Kidney (tissue), 14 donors: ENCODE results near the gene KLC3. TPM values are rescaled to one million over a fixed set of nuclear protein-coding genes. Genes with fewer than 3 reads are reported as not detected.

Experiments
- DNase-seq, 5 donors: peaks; one replicate each; pipeline ENCODE4 v3.0.0-alpha.2; 2013 to 2020
- FAIRE-seq: peaks from 2 replicates; lab custom pipeline; 2012; peaks lifted over from hg19 to GRCh38; lab: Jason Lieb, UNC
- H3K27ac ChIP-seq, 2 donors: one replicate each; pipeline ENCODE4 v1.7.0; 2013; ENCODE audit warnings: low read depth in 2 of 2, low read length in 2 of 2, inconsistent platforms in 1 of 2
- H3K27me3 ChIP-seq: one replicate; pipeline ENCODE4 v1.7.1; 2013; ENCODE audit warnings: low read length, inconsistent platforms; ENCODE audit not compliant: control insufficient read depth, insufficient read depth
- H3K36me3 ChIP-seq, 3 donors: one replicate each; pipeline versions ENCODE4 v1.7.0 to v1.7.1; 2013; ENCODE audit warnings: low read length in 3 of 3, control low read depth in 1 of 3, inconsistent platforms in 1 of 3; ENCODE audit not compliant: insufficient read depth in 3 of 3, control insufficient read depth in 2 of 3
- H3K4me1 ChIP-seq, 3 donors: one replicate each; pipeline versions ENCODE4 v1.7.0 to v1.7.1; 2013; ENCODE audit warnings: low read length in 3 of 3, inconsistent platforms in 1 of 3, low read depth in 1 of 3; ENCODE audit not compliant: control insufficient read depth in 2 of 3, insufficient read depth in 2 of 3
- H3K4me3 ChIP-seq, 3 donors: one replicate each; pipeline versions ENCODE4 v1.7.0 to v1.8.1; 2013; ENCODE audit warnings: low read length in 3 of 3, control low read depth in 1 of 3, inconsistent platforms in 1 of 3
- H3K9ac ChIP-seq, 3 donors: one replicate each; pipeline versions ENCODE4 v1.7.0 to v1.7.1; 2013; ENCODE audit warnings: low read length in 3 of 3, control low read depth in 1 of 3, inconsistent platforms in 1 of 3
- H3K9me3 ChIP-seq, 3 donors: one replicate each; pipeline versions ENCODE4 v1.7.0 to v1.7.1; 2013; ENCODE audit warnings: low read length in 3 of 3, control low read depth in 1 of 3, inconsistent platforms in 1 of 3; ENCODE audit not compliant: control insufficient read depth in 2 of 3, insufficient read depth in 1 of 3
- CTCF ChIP-seq: IDR thresholded peaks from 3 replicates; pipeline ENCODE4 v1.5.1; 2012; ENCODE audit warnings: mild to moderate bottlenecking, moderate library complexity, borderline replicate concordance; ENCODE audit not compliant: insufficient read depth; ENCODE audit errors: extremely low read depth
- intact Hi-C: fragments of 100-400 bp; cut with DNase I; formaldehyde crosslinking; loops from one replicate; pipeline ENCODE4 v1.11.1; 2022
- polyA plus RNA-seq: library from polyadenylated mRNA; stranded (reverse); fragments of 350-450 nt; fragmentation: Illumina TruSeq; extraction: RNeasy Lipid Tissue Mini Kit (QIAGEN cat#74804); gene quantifications from one replicate; pipeline ENCODE4 v1.2.3, GENCODE V29; 2014; ENCODE audit warnings: low read depth, low replicate concordance; ENCODE audit not compliant: insufficient read depth
- total RNA-seq: library from RNA; stranded (reverse); fragmentation: NEBNext Ultra II Directional; extraction: Animal tissue kit (Norgen Biotek cat#: 25700); gene quantifications from one replicate; pipeline ENCODE4 v1.2.1, GENCODE V29; 2021
- donor health status: control.
- donor health status: control.
- donor health status: control.
- donor health status: control.
- donor health status: control.
- donor health status: DM: yes; HTN: yes; CAD: no.
- donor health status: Normal renal cell carcinoma (clear cell type).

KLC3 gene
- total and polyA plus RNA-seq, 2 donors from 2014 or later: 3.3 to 4.5 TPM

DNA sequence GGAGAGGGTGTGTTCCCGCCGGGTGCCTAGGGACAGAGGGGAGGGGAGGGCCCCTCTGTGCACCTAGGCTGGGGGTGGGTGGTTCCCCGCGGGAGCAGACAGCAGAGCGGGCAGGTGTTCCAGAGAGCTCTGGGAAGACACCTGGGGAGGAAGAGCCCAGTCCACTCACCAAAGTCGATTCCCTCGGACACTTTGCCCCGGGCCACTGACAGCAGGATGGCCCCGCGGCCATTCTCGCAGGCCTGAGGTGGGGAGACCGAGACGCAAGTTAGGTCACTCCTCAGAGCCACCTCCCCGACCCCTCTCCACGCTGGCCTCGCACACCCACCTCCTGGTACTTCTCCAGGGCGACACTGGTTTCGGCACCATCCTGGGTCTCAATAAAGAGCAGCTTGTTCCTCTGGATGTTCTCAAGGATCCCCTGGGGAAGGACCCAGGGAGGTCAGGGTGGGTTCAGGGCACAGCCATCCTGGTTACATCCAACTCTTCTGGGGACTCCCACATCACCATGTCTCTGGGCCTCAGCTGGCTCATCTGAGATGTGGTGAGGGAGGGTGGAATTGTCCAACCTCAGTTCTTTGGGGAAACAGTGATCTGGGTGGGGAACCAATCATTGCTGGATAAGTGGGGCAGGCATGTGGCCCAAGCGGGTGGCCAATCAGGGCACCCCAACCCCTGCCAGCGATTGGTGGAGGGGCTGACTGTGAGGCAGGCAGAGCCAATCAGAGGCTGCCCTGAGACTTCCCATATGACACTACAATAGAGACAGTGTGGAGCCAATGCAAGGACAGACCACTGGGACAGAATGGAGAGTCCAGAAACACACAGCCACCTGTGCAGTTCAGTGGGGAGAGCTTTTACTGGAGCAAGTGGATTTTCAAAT, 12.6 kb downstream of the KLC3 start:
- Histone ChIP-seq H3K9me3 (no peaks in the 10 kb centered on the region), H3K27me3 (no peaks in the 10 kb centered on the region), H3K36me3 (peaks cover 0 to 8% (median 3%) of the 10 kb centered on the region in 3 donors), H3K27ac (no peak overlapping the region), H3K4me1 (no peaks in the 10 kb centered on the region), H3K4me3 (no peak overlapping the region), H3K9ac (no peak overlapping the region)
- intact Hi-C loops: no loop called here
- FAIRE-seq (no peak), DNase-seq (no peak)
- TF ChIP-seq CTCF: no peak

GRCh38 chr19:45354241-45354842, 13.8 kb downstream of the KLC3 start:
- no peak for FAIRE-seq
- H3K27me3 ChIP-seq: no peaks in the 10 kb centered on the region
- no peak for TF ChIP-seq CTCF
- no peaks in the 10 kb centered on the region for H3K4me1 ChIP-seq
- no peaks in the 10 kb centered on the region for H3K9me3 ChIP-seq
- no peak for DNase-seq
- H3K27ac ChIP-seq: no peak overlapping the region
- no peak overlapping the region for H3K9ac ChIP-seq
- intact Hi-C loops: no loop called here
- H3K4me3 ChIP-seq: no peak overlapping the region
- H3K36me3 ChIP-seq: peaks cover 0 to 8% (median 3%) of the 10 kb centered on the region in 3 donors

DNA sequence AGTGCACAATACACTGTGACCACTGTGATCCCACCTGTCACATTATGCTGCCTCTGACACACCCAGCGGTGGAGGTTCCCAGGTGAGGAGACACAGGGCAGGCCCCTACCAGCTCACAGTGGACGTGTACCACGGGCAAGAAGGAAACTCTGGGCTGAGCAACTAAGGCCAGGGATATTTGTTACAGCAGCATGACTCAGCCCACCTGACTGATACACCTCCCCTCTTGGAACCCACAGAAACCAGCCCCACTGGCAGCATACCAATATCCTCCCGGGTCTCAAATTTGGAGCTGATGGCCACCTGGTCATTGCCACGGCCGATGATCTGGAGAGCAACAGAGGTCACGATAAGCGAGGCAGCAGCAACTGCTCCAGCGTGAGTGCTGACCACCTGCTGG, 14.9 kb downstream of the KLC3 start:
- H3K9ac ChIP-seq: no peak overlapping the region
- intact Hi-C loops: no loop called here
- no peaks in the 10 kb centered on the region for H3K9me3 ChIP-seq
- H3K4me3 ChIP-seq: no peak overlapping the region
- H3K27ac ChIP-seq: no peak overlapping the region
- no peak for TF ChIP-seq CTCF
- no peaks in the 10 kb centered on the region for H3K4me1 ChIP-seq
- FAIRE-seq (no peak), DNase-seq (no peak)
- no peaks in the 10 kb centered on the region for H3K27me3 ChIP-seq
- H3K36me3 ChIP-seq: peaks cover 0 to 8% (median 3%) of the 10 kb centered on the region in 3 donors
